ENCODE results near the gene GRM8. TPM values are rescaled to one million over a fixed set of nuclear protein-coding genes. Genes with fewer than 3 reads are reported as not detected.

GRM8 gene
- polyA plus RNA-seq, 1 donor (not counting 4 experiments of a cell fraction or from before 2014, with no cell fraction given) = not detected

DNA sequence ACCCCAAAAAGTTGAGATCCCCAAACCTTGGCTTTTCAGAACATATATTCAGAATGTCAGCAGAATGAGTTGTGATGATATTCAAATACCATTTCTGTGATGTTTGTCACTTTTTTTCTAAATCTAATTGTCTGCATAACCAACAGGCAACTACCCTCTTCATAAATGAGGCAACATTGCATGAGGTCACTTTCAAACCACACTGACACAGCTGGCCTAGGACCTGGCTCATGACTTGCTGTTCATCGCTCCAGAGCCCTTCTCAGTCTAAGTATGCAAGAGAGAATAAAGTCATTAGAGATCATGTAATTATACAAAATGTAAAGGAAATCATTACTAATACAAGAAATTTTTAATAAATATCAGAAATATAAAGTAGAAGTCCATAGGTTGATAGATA, 681.9 kb downstream of the GRM8 start:
- DNase-seq (ENCODE audit: low read depth, low spot score) (no peak), FAIRE-seq (no peak)
- H3K9me3 ChIP-seq (ENCODE audit: control insufficient read depth, low read depth, low read length) = no peaks in the 10 kb centered on the region
- no peaks in the 10 kb centered on the region for H3K36me3 ChIP-seq (ENCODE audit: control insufficient read depth in 2 of 2, extremely low read depth in 1 of 2, insufficient read depth in 2 of 2, low read length in 2 of 2)
- H3K27ac ChIP-seq (ENCODE audit: control insufficient read depth, insufficient read depth, low read length) = no peak overlapping the region
- no peak overlapping the region for H3K4me3 ChIP-seq (ENCODE audit: control insufficient read depth in 2 of 3, extremely low read depth in 1 of 3, insufficient read depth in 2 of 3, low read depth in 1 of 3, low read length in 3 of 3)
- H3K4me1 ChIP-seq (ENCODE audit: control insufficient read depth, extremely low read depth, insufficient read depth, low read length) = peaks cover 19% of the 10 kb centered on the region
- H2AFZ ChIP-seq (ENCODE audit: control insufficient read depth, low read length) = no peak overlapping the region
- TF ChIP-seq EZH2 (IDR thresholded peaks at IDR 0.05; ENCODE audit: low read length) (no peak), CTCF (optimal IDR thresholded peaks at IDR 0.05 in 1 of 3, IDR thresholded peaks at IDR 0.05 in 1 of 3, conservative IDR thresholded peaks at IDR 0.05 in 1 of 3; ENCODE audit: extremely low read depth in 1 of 3, insufficient read depth in 2 of 3, low read length in 3 of 3) (no peak)
- no peaks in the 10 kb centered on the region for H3K27me3 ChIP-seq (ENCODE audit: control insufficient read depth, extremely low read depth, insufficient read depth, low read length)
- H4K20me1 ChIP-seq (ENCODE audit: control insufficient read depth, extremely low read depth, insufficient read depth, low read length) = no peaks in the 10 kb centered on the region
- H3K9ac ChIP-seq (ENCODE audit: control insufficient read depth, extremely low read depth, insufficient read depth, low read length) = no peak overlapping the region
- no peaks in the 10 kb centered on the region for H3K79me2 ChIP-seq (ENCODE audit: control insufficient read depth, insufficient read depth, low read length)
- H3K9me1 ChIP-seq (ENCODE audit: control insufficient read depth, extremely low read depth, insufficient read depth, low read length) = no peaks in the 10 kb centered on the region
- dilution Hi-C loops (cut with MboI; ENCODE audit: extremely low pct_ligation_motif_present, low sequenced_read_pairs) = no loop called here
- no peak overlapping the region for H3K4me2 ChIP-seq (ENCODE audit: control insufficient read depth, extremely low read depth, insufficient read depth, low read depth, low read length)

- no peak overlapping the region for H3K27ac ChIP-seq (ENCODE audit: control insufficient read depth, insufficient read depth, low read length)
- dilution Hi-C loops (cut with MboI; ENCODE audit: extremely low pct_ligation_motif_present, low sequenced_read_pairs) = no loop called here
- DNase-seq (ENCODE audit: low read depth, low spot score) = no peak
Measured at GRCh38 chr7:126569402-126569801, 683.3 kb downstream of the GRM8 start.

More at GRCh38 chr7:126569402-126569801, 683.3 kb downstream of the GRM8 start:
- Histone ChIP-seq H3K36me3 (ENCODE audit: control insufficient read depth in 2 of 2, extremely low read depth in 1 of 2, insufficient read depth in 2 of 2, low read length in 2 of 2) (no peaks in the 10 kb centered on the region), H3K4me2 (ENCODE audit: control insufficient read depth, extremely low read depth, insufficient read depth, low read depth, low read length) (no peak overlapping the region), H3K79me2 (ENCODE audit: control insufficient read depth, insufficient read depth, low read length) (no peaks in the 10 kb centered on the region), H3K4me3 (ENCODE audit: control insufficient read depth in 2 of 3, extremely low read depth in 1 of 3, insufficient read depth in 2 of 3, low read depth in 1 of 3, low read length in 3 of 3) (no peak overlapping the region), H3K27me3 (ENCODE audit: control insufficient read depth, extremely low read depth, insufficient read depth, low read length) (no peaks in the 10 kb centered on the region), H3K9me1 (ENCODE audit: control insufficient read depth, extremely low read depth, insufficient read depth, low read length) (no peaks in the 10 kb centered on the region), H2AFZ (ENCODE audit: control insufficient read depth, low read length) (no peak overlapping the region), H4K20me1 (ENCODE audit: control insufficient read depth, extremely low read depth, insufficient read depth, low read length) (no peaks in the 10 kb centered on the region), H3K9me3 (ENCODE audit: control insufficient read depth, low read depth, low read length) (no peaks in the 10 kb centered on the region), H3K9ac (ENCODE audit: control insufficient read depth, extremely low read depth, insufficient read depth, low read length) (no peak overlapping the region), H3K4me1 (ENCODE audit: control insufficient read depth, extremely low read depth, insufficient read depth, low read length) (peaks cover 6% of the 10 kb centered on the region)
- no peak for TF ChIP-seq CTCF (optimal IDR thresholded peaks at IDR 0.05 in 1 of 3, IDR thresholded peaks at IDR 0.05 in 1 of 3, conservative IDR thresholded peaks at IDR 0.05 in 1 of 3; ENCODE audit: extremely low read depth in 1 of 3, insufficient read depth in 2 of 3, low read length in 3 of 3)
- no peak for TF ChIP-seq EZH2 (IDR thresholded peaks at IDR 0.05; ENCODE audit: low read length)
- FAIRE-seq = peak; percentile 39
